ENCODE results near the gene PGC. TPM values are rescaled to one million over a fixed set of nuclear protein-coding genes. Genes with fewer than 3 reads are reported as not detected.
A peak's percentile ranks its signal among the peaks of the same experiment; 100 is the strongest.

PGC gene
- total RNA-seq, 1 experiment from 2014 or later = 0.20 TPM

DNA sequence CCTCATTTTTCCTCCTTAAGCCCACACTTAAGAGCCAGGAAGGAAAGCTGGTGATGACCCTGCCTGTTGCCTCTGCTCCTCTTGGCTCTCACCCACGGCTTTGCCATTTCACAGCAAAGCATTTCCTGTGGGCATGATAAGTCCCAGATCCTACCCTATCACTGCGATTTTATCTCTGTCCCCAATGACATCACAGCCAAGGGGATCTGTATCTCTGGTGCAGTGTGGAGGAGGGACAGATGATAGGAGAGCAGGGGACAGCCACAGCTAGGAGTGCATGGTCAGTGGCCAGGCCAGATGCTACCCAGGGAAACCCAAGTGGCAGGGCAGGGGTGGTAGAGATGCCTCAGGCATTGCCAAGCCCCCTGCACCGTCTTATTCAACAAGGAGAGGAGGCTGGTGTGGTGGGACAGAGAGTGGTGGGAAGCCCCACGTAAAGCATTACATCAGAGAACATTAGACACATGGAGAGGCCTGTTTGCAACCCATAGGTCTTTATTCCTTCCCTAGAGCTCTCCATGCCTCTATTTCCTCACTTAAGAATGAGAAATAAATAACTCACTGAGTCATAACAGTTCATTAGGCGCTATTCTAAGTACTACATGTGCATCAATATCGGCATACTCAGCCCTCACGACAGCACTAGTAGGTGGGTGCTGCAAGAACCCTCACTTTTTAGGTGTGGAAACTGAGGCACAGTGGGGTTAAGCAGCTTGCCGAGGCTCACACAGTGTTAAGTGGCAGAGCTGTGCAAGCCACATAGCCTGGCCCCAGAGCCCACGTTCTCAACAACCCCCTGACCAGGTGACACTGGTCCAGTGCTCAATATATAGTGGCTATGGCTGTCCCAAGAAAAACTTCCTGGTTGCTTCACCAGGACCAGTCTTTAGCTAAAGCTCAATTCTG is 16.4 kb downstream of the PGC start:
- DNase-seq (ENCODE audit: low spot score) = no peak

DNA sequence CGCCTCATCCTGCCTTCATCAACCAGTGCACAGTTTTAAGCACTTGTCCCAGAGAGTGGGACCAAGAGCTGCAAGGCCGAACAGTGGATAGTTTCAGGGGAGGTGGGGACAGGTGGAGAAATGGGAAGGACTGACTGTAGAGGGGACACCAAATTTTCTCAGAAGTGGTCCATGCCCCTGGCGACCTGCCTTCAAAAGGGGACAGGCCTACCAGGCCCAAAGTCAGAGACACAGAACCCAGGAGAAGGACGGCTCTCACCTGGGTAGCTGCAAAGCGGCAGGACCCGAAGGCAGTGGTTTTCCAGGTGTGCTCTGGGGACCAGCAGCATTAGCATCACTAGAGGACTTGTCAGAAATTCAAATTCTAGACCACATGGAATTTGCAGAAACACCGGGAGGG is 17.6 kb downstream of the PGC start:
- DNase-seq (ENCODE audit: low spot score) = no peak

DNA sequence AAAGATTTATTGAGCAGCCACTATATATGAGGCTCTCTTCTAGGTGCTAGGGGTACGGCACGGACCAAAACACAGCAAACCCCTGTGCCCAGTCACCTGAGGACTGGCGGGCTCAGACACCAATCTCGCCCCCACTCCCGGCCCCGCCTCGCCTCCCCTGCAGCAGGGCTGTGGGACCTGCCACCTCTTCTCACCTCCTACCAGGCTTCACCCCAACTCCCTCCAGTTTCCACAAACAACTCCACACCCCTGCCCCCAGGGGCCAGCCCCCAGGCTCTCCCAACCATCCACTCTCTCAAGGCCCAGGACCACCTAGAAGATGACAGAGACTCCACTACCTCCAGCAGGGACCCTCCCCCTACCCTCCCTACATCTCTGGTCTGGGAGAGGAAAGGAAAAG is 18.2 kb downstream of the PGC start:
- no peak for DNase-seq (ENCODE audit: low spot score)

DNA sequence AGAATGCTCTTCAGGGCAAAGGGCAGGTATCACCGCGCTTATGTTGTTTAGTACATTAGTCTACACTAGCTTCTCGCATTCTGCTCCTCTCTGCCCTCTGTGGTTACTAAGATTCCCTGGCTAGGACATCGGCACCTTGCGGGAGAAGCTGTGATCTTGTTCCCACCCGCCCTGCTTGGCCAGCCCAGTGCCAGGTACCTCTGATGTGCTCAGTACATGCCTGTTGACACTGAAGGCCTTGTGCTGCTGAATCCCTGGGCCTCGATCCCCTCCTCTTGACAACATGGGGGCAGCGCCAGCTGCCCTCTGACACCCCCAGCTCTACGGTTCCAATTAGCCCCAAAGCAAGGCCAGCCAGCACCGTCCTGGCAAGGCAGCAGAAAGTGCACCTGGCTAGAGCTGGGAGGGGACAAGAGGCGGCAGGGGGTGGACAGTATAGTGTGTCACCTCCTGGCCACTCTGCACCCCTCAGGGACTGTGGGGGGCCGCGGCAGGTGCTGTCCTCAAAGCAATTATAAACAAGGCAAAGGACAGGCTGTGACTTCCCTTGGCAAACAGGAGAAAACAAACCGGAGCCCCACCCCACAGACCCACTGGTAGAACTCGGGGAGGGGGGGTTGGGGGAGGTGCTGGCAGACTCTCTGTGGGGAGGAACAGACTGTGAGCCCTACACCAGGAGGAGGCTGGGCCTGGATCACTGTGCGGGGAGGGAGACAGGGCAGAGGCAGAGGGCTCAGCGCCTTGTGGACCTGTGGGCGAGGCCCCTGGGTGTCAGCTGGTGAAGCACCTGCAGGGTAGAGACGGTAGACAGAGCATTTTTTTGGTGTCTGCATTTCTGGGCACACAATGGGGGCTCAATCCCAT is 18.9 kb downstream of the PGC start:
- peak; percentile 39 for DNase-seq (ENCODE audit: low spot score)

DNA sequence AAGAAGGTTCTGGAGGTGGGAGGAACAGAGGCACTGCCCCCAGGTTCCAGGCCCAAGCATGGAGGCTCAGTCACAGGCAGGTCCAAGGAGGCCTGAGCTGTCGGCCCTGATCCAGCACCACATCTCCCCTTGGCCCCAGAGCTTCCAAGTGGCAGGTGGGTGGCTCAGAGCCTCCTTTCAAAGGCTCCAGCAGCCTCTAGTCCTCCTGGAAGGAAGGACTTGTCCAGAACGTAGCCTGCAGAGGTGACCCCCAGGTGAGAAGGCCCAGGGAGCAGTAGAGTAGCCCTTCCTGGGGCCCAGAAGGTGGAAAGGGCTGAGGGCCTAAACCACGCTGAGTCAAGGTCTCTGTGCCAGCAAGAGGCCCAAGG is 19.5 kb downstream of the PGC start:
- DNase-seq (ENCODE audit: low spot score) = no peak

DNA sequence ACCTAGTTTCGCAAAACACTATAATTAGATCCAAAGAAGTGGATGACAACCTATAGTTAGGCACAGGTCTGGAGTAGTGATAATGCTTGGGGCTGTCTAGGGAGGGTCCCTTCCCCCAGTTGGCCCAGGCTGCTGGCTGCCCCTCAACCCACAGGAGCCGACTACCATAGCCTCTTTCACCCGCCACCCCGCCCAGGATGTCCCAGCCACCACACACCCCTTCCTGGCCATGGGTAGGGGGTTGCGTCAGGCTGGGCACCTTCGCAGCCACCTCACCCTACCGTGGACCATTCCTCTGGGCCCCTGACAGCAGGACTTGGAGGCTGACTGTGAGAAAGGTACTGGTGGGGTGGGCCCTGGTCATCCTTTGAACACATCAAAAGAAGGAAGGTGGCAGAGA is 20.3 kb downstream of the PGC start:
- DNase-seq (ENCODE audit: low spot score) = no peak

DNA sequence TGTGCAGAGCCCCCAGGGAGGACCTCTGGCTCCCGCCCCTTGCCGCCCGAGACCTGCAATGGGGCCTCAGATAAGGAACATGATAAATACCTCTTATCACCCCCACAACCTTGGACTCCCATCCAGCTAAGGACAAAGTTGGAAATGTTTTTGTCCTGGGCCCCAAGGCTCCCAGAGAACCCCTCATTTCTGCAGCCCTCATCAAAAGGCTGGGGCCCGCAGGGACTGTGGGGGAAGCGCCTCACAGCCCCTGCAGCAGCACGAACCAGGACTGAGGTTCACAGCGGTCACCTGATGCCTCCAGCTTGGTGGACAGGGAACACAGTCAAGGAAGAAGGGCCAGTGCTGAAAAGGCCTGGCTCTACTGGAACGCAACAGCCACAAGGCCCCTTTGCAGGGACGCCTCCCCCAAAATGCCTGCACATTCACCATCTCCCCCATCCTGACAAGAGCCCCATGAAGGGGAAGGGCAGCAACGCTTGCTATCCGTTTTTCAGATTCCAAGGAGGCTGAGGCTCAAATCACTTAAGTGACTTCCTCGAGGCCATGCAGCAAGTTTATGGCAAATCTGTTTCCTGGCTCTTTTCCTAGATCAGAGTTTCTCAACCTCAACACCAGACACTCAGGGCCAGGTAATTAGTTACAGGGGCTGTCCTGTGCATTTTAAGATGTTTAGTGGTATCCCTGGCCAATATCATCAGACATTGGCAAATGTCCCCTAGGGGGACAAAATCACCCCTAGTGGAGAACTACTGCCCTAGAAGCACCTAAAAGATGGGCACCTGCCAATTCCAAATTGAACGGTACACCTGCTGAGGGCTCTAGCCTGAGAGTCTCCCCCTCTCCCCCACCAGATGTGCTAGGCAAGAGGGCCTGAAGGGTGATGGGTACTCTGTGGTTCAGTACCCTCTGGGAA is 22.4 kb downstream of the PGC start:
- DNase-seq (ENCODE audit: low spot score) = no peak

DNA sequence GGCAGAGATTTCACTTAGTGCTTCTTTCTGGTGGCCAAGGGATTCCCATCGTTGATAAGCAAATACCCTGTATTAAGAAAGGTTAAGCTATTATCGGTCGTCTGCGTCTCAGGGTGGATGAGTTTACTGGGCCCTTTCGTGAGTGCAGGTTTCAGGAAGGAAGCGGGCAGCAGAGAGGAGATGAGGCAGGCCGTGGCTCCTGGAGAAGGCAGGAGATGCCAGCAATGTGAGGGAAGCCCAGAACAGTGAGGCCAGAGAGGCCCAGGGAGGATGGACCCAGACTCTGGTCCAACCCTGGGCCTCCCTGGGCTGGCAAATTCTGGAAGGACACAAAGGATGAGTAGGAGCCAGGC is 23.0 kb downstream of the PGC start:
- no peak for DNase-seq (ENCODE audit: low spot score)

DNA sequence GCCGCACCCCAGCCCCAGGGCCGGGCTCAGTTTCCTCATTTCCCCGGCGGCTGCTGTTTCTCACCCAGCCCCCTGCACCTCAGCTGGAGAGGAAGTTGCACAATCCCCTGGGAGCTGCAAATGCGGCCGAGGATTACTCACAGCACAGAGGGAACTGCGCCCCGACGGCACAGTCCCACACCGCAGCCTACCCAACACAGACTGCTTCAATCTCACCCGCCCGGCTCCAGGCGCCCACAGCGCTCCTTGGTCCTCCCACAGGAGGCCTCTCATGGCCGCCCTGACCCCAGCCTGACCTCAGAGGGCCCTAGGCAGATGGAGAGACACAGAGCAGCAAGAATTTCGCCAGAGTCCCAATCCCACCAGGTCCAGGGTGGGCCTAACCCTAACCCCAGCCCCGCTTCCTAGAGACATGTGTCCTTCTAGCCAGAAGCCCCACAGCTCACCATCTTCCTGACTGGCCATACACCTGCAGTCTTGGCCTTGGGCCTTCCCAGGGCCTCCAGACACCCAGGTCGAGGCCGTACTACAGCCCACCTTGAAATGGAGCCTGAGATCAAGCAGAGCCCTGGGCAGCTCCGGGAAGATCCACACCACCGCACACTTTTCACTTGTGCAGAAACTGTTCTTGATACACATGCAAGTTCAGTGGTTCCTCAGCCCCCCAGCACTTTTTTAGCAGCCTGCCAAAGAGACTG is 23.5 kb downstream of the PGC start:
- peak; percentile 51 for DNase-seq (ENCODE audit: low spot score)

DNA sequence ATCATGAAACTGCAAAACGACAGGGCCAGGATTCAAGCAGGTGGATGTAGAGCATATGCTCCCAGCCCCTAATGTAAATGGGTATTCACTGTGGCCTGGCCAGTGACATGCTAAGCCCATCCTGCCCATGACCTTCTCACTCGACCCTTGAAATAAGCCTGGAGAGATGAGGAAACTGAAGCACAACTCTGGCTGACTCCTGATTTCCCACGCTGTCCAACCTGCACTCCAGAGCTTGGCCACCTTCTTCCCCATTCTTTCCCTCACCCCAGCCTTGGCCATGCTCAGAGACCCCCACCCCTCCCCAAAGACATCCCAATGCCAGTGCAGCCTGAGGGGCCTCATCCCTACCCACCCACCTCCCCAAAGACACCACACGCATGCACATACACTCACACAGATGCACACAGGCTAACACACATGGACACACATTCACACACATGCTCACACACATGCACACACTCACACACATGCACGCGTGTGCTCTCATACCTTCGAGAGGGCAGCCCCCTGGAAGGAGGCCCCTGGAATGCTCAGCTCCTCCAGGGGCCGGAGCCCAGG is 24.1 kb downstream of the PGC start:
- DNase-seq (ENCODE audit: low spot score) = no peak

DNA sequence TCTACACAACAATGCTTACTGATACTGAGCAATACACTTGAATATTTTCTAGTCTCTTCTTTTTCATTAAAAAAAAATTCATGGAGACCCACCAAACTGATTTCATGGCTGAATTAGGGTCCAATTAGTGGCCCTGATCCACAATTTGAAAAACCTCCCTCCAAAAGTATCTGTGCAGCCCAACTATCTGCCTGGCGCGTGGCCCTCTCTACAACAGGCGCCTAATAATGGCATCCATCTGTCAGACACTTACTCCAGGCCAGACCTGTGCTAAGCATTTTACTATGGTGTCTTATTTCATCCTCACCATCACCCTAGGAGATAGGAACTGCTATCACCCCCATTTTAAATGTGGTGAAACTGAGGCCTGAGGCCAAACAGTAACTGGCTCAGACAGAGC is 25.8 kb downstream of the PGC start:
- DNase-seq (ENCODE audit: low spot score) = no peak

DNA sequence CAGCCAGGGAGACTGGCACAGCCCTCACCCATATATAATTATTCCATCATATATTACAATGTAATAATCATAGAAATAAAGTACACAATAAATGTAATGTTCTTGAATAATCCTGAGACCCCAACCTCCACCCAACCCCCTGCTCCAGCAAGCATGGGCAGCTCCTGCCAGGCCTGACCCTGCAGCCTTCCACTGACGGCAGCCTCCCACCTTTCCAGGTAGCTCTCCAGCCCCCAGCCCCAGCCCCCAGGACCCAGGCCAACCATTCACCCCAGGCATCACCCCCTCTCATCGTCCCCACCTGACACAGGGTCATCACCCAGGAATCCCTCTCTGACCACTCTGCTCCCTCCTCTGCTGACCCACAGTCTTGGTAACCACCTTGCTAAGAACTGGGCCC is 26.4 kb downstream of the PGC start:
- no peak for DNase-seq (ENCODE audit: low spot score)

DNA sequence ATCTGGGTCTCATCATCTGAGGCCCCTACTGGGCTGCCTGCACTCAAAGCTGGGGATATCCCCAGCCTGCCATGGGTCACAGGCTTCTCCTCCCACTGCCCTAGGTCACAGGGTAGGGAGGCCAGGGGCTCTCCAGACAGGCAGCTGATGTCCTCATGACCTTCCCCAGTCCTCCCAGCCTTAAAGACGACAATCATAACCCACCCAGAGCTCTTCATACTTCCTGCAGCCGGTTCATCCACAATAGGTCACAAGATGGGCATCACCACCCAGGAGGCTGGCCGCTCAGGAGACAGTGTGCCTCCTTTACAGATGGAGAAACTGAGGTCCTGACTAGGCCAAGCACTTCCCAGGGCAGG is 27.0 kb downstream of the PGC start:
- DNase-seq (ENCODE audit: low spot score) = no peak

DNA sequence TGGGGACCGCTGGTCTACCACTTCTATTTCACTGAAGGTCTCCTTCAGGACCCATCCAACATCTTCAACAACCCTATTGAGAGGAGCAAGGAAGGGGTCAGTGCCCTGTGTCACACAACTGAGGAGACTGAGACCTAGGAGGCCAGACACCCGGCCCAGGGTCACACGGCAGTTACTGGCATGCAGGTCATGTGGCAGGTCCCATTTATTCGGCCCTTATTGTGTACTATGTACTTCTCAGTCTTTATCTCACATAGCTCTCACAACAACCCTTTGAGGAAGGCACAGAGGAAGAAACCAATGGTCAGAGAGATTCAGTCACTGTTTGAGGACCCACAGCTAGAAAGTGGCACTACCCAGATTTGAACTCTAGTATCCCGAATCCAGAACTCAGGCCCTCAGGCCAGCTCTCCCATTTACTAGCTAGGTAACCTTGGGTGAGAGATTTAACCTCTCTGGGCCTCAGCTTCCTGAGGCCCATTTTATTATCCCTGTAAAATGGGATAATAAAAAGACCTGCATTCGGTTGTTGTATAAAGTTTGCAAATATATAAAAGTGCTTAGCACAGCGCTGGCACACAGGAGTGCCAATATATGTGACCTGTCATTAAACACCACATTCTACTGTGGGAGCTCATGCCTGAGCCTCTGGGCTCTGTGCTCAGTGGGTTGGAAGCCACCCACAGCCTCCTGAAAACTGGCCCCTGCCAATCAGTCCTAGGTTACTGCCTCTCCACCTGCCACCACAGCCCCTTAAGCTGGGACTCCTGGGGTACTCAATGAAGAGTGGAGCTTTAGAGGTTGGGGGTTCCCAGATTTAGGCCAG is 27.5 kb downstream of the PGC start:
- DNase-seq (ENCODE audit: low spot score) = no peak

DNA sequence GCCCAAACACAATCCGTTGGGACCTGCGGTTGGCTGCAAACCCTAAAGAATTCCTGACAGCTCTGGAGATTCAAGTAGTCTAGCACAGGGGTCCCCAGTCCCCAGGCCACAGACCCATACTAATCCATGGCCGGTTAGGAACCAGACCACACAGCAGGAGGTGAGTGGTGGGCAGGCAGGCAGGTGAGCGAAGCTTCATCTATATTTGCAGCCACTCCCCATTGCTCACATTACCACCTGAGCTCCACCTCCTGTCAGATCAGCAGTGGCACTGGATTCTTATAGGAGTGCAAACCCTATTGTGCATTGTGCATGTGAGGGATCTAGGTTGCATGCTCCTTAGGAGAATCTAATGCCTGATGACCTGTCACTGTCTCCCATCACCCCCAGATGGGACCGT is 28.4 kb downstream of the PGC start:
- no peak for DNase-seq (ENCODE audit: low spot score)

DNA sequence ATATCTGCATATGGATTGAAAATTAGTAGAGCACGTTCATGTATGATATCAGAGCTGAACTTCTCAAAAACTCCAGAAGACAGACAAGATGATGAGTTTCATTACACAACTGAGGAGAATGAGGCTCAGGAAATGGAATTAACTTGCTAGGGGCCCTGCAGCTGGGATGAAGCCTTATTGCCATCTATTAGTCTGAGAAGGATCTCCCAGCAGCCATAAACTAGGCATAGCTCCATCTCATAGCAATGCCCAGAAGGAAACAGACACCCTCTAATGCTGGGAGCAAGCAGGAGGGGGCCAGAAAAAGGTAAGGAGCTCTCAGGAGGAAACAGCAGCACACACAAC is 29.8 kb downstream of the PGC start:
- no peak for DNase-seq (ENCODE audit: low spot score)

DNA sequence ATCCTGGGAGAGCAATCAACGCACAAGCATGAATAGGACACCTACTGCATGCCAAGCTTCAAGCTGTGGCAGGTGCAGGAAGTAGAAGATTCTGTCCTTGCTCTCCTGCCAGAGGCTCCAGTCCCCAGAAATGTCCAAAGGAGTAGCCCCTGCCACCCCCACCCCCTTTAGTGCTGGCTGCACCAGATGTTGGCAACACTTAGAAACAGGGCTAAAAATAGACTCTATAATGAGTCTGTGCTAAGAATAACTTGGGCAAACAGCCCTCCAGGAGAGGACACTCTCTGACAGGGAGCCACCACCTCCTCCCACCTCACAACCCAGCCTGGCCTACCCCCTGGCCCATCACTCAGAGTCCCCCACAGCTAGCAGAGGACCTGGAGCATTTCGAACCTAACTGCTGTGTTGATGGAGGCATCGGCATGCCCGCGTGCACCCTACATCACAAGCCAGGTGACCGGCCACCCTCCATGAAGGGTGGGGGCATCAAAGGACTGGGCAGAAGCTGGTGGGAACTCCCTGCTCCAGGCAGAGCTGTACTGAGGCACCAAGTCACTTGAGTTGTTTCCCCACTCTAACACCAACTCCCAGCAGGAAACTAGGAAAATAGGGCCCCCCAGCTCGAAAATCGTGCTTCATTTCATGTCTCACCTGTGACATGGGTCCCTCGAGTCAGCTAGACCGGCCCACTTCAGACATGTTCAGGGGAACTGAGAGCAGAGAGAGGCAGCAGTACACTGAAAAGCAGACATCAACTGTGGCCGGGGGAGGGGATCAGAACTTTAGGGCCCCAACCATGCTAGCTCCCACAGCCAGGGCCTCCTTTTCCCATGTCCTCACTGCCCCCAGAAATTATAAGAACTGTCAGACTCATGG is 30.4 kb downstream of the PGC start:
- no peak for DNase-seq (ENCODE audit: low spot score)

DNA sequence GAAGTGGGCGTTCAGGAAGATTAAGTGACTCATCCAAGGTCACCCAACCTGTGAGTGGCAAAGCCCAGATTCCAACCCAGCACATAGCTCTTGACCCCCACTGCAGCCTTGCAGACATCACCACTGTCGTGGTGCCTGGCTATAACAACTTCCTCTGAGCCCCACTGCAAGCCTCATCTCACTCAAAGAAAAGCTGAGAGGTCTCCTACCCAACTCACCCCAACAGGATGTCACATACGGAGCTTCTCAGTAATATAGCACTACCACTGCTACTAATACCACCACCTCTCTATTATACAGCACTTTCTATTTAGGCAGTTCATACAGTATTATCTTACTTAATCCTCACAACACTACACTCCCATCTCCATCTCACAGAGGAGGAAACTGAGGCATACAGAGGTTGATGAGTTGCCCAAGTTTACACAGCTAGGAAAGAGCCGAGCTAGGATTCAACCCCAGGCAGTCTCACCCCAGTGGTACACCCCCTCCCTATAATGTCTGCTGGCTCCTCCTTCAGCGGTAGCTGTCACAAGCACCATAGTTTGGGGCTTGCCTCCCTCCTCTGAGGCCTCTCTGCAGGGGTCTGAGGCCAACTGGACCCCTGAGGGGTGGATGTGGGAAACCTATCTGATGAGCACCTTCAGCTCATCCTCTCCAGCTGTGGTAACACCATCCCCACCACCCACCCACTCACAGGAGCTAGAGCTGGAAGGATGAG is 31.2 kb downstream of the PGC start:
- no peak for DNase-seq (ENCODE audit: low spot score)

Data from HT-29 (cell line).